ENCODE results near the gene NIPA2. TPM values are rescaled to one million over a fixed set of nuclear protein-coding genes. Genes with fewer than 3 reads are reported as not detected.

NIPA2 gene
- total RNA-seq, 1 experiment from 2014 or later = 108 TPM

DNA sequence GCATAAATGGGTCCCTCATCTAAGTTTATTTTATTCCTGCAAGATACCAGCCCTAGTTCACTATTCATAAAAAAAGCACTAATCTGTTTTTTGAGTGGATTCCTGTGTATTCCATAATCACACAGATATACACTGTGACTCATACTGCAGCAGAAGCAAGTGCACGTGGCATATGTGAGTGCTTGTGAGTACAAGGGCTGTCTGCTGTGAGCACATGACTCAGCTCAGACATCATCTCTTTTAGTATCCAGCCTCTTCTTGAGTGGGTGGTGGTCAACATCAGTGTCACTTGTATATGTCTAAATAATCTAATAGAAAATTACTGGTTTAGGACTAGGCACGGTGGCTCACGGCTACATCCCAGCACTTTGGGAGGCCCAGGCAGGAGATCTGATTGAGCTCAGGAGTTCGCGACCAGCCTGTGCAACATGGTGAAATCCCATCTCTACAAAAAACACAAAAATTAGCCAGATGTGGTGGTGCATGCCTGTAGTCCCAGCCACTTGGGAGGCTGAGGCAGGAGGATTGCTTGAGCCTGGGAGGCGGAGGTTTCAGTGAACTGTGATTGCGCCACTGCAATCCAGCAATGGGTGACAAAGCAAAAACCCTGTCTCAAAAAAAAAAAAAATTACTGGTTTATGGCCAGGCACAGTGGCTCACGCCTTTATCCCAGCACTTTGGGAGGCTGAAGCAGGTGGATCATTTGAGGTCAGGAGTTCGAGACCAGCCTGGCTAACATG lies 49.8 kb downstream of the NIPA2 start:
- peak overlapping the region; percentile 70 for H3K4me2 ChIP-seq (ENCODE audit: low read length)
- TF ChIP-seq EZH2phosphoT487 (IDR thresholded peaks at IDR 0.05; ENCODE audit: borderline replicate concordance, low read length) = no peak
- no peak for TF ChIP-seq EZH2 (IDR thresholded peaks at IDR 0.05; ENCODE audit: low read length, unreplicated experiment)
- TF ChIP-seq, protein P1, sequence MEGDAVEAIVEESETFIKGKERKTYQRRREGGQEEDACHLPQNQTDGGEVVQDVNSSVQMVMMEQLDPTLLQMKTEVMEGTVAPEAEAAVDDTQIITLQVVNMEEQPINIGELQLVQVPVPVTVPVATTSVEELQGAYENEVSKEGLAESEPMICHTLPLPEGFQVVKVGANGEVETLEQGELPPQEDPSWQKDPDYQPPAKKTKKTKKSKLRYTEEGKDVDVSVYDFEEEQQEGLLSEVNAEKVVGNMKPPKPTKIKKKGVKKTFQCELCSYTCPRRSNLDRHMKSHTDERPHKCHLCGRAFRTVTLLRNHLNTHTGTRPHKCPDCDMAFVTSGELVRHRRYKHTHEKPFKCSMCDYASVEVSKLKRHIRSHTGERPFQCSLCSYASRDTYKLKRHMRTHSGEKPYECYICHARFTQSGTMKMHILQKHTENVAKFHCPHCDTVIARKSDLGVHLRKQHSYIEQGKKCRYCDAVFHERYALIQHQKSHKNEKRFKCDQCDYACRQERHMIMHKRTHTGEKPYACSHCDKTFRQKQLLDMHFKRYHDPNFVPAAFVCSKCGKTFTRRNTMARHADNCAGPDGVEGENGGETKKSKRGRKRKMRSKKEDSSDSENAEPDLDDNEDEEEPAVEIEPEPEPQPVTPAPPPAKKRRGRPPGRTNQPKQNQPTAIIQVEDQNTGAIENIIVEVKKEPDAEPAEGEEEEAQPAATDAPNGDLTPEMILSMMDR (conservative IDR thresholded peaks at IDR 0.05; ENCODE audit: low read depth, low read length) = no peak
- ATAC-seq (peak; percentile 95), DNase-seq (peak; percentile 84)
- H3K9me3 ChIP-seq (ENCODE audit: low read length) = no peaks in the 10 kb centered on the region
- H4K20me1 ChIP-seq (ENCODE audit: low read length) = 0 out of 2 replicates have a peak, but pooled peaks cover 4% of the 10 kb centered on the region
- POLR2A ChIA-PET (ENCODE audit: unreplicated experiment) = interaction anchor here (0.6 to 0.9 kb wide), 4 partner anchors 7 to 88 kb away, joined by 3 to 4 read pairs (median 3); partner anchors contain the start of gene NIPA2
- peak overlapping the region; percentile 94 for H3K27ac ChIP-seq (ENCODE audit: low read length)
- H3K4me1 ChIP-seq (ENCODE audit: insufficient read depth, low read length) = peaks cover 25% of the 10 kb centered on the region
- no peaks in the 10 kb centered on the region for H3K27me3 ChIP-seq (ENCODE audit: low read length)
- H3K4me3 ChIP-seq (ENCODE audit: low read length) = peak overlapping the region; percentile 11; the same call in 1 of the 2 replicates
- BruUV-seq (replicated peaks) = no TSS peak
- no peaks in the 10 kb centered on the region; the same call in 1 of the 2 replicates for H3K36me3 ChIP-seq (ENCODE audit: low read depth, low read length)
- no peak overlapping the region for H2AFZ ChIP-seq (ENCODE audit: low read length)
- CTCF ChIA-PET = no interaction called here
- H3K9ac ChIP-seq (ENCODE audit: low read length) = peak overlapping the region; percentile 65
- intact Hi-C loops (cut with micrococcal nuclease) = no loop called here
- H3K9me2 ChIP-seq (replicated peaks; ENCODE audit: low read length) = no peaks in the 10 kb centered on the region
- no peaks in the 10 kb centered on the region for H3K79me2 ChIP-seq (ENCODE audit: low read length)
- peaks cover 4% of the 10 kb centered on the region for H3F3A ChIP-seq (ENCODE audit: low read length, unreplicated experiment)

- Histone ChIP-seq H3K4me3 (ENCODE audit: low read length) (no peak overlapping the region), H3K36me3 (ENCODE audit: low read depth, low read length) (no peaks in the 10 kb centered on the region; the same call in 1 of the 2 replicates), H3K79me2 (ENCODE audit: low read length) (no peaks in the 10 kb centered on the region), H3K9ac (ENCODE audit: low read length) (no peak overlapping the region), H3K9me2 (replicated peaks; ENCODE audit: low read length) (no peaks in the 10 kb centered on the region), H3K27me3 (ENCODE audit: low read length) (no peaks in the 10 kb centered on the region), H3F3A (ENCODE audit: low read length, unreplicated experiment) (peaks cover 4% of the 10 kb centered on the region), H3K9me3 (ENCODE audit: low read length) (no peaks in the 10 kb centered on the region), H4K20me1 (ENCODE audit: low read length) (0 out of 2 replicates have a peak, but pooled peaks cover 4% of the 10 kb centered on the region), H3K27ac (ENCODE audit: low read length) (peak overlapping the region; percentile 94; the same call in 1 of the 2 replicates), H3K4me1 (ENCODE audit: insufficient read depth, low read length) (peaks cover 25% of the 10 kb centered on the region), H2AFZ (ENCODE audit: low read length) (no peak overlapping the region), H3K4me2 (ENCODE audit: low read length) (no peak overlapping the region)
- TF ChIP-seq, protein P1 (conservative IDR thresholded peaks at IDR 0.05; ENCODE audit: low read depth, low read length) = no peak
- TF ChIP-seq EZH2 (IDR thresholded peaks at IDR 0.05; ENCODE audit: low read length, unreplicated experiment) = no peak
- ChIA-PET POLR2A (ENCODE audit: unreplicated experiment) (no interaction called here), CTCF (no interaction called here)
- BruUV-seq (replicated peaks) = no TSS peak
- intact Hi-C loops (cut with micrococcal nuclease) = no loop called here
- DNase-seq (no peak), ATAC-seq (no peak)
Measured at GRCh38 chr15:22889146-22889818, 50.8 kb downstream of the NIPA2 start.
